GM18909 (cell line): ENCODE data around the gene NPPA.
A peak's percentile ranks its signal among the peaks of the same experiment; 100 is the strongest.
"Not testable (repeated sequence)": the region's sequence is repeated elsewhere in the genome, so short reads cannot be mapped to it uniquely, and the experiment has no call there.

Experiments
- ATAC-seq: cut with Tn5 transposase; IDR thresholded peaks from one replicate; pipeline ENCODE4 v1.9.1; 2021; ENCODE audit warnings: mild to moderate bottlenecking; ENCODE audit not compliant: unreplicated experiment, poor library complexity

The NPPA gene

GRCh38 chr1:11822091-11822490 lies 25.5 kb downstream of the NPPA start:
- ATAC-seq: no peak

DNA sequence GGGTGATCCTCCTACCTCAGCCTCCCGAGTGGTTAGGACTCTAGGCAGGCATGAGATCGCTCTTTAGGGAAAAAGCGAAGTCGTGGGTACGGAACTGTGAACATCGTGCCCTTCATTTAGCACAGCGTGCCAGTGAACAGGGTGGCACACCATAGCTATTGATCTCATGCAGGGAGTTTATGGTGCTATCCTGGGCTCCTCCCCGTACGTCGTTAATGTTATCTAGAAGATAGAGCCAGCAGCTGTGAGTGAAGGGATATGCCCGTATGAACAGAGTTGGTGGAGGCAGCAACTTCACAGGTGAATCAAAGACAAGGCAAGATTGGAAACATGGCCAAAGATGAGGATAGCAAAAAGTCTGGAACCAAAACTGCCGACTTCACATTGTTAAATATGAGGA lies 30.4 kb downstream of the NPPA start:
- no peak for ATAC-seq

DNA sequence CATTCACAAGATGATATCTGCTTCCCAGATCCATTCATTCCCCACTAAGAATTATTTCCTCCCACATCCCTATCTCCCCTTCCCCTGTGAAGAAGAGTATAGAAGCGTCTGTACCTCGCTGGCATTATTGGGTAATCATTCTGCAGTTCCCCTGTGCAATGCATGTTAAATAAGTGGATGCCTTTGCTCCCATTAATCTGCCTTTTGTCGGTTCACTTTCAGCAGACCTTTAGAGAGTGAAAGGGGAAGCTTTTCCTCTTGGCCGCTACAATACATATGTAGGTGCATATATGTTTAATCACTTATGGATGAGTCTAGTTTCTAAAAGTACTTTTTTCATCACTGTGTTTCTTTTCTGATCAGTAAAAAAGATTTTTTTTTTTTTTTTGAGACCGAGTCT lies 34.6 kb downstream of the NPPA start:
- no peak for ATAC-seq

GRCh38 chr1:11807133-11807532 lies 40.5 kb downstream of the NPPA start:
- ATAC-seq: no peak

DNA sequence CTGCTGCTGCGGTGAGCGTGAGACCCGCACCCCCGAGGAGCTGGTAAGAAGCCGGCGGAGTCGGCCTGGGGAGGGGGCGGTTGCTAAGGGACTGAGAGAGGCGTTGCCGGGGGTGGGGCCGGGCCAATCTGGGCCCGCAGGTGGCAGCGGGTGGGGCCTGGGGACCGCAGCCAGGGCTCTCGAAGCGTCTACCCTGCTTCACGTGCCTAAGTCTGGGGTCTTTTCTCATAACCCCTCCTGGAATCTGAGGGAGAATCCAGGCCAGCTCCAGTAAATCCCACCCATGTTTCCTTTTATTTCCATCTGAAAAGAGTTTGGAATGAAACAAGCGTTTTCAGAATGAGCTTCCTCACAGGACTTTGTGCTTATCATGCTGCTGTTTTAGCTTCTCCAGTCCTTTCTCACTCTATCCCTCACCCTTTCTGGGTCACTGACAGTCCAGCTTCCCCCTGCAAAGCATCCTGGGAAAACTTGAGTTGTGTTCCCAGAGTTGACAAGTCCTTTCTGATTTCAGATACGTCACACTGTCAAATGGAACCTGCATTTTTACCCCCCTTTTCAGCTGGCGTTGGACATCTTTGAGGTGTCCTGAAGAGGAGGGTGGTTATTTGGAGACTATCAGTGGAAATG lies 41.2 kb downstream of the NPPA start:
- ATAC-seq: peak; percentile 40

GRCh38 chr1:11805422-11806306 lies 41.9 kb downstream of the NPPA start, which contains the start of the genes CLCN6 and MTHFR:
TSS of gene CLCN6 (plus strand) at chr1:11806191. CDS start at chr1:11806263, 72 bp downstream.
TSS of gene MTHFR (minus strand) at chr1:11805964. CDS start at chr1:11803116, 2,848 bp downstream.
- peak; percentile 82 for ATAC-seq

GRCh38 chr1:11804666-11805421 lies 42.7 kb downstream of the NPPA start:
- no peak for ATAC-seq

DNA sequence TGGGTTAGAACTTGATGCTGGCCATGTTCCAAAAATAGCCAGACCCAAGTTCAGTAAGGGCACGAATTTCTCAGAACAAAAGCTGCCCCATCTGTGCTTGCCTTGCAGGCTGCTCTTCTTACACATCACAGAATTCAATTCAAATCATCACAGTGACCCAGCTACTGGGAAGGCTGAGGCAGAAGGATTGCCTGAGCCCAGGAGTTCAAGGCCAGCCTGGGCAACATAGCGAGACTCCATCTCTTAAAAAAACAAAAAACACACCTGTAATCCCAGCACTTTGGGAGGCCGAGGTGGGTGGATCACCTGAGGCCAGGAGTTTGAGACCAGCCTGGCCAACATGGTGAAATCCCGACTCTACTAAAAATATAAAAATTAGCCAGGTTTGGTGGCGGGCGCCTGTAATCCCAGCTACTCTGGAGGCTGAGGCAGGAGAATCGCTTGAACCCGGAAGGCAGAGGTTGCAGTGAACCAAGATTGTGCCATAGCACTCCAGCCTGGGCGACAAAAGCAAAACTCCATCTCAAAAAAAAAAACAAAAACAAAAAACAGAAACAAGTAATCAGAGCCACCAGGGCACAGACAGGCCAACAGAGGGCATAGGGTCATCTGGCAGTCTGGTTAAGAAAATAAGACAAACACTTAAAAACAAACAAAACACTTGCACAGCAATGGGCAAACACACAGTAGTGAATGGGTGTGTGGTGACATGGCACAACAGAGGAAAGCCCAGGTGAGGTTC lies 43.5 kb downstream of the NPPA start:
- ATAC-seq: not testable (repeated sequence)

DNA sequence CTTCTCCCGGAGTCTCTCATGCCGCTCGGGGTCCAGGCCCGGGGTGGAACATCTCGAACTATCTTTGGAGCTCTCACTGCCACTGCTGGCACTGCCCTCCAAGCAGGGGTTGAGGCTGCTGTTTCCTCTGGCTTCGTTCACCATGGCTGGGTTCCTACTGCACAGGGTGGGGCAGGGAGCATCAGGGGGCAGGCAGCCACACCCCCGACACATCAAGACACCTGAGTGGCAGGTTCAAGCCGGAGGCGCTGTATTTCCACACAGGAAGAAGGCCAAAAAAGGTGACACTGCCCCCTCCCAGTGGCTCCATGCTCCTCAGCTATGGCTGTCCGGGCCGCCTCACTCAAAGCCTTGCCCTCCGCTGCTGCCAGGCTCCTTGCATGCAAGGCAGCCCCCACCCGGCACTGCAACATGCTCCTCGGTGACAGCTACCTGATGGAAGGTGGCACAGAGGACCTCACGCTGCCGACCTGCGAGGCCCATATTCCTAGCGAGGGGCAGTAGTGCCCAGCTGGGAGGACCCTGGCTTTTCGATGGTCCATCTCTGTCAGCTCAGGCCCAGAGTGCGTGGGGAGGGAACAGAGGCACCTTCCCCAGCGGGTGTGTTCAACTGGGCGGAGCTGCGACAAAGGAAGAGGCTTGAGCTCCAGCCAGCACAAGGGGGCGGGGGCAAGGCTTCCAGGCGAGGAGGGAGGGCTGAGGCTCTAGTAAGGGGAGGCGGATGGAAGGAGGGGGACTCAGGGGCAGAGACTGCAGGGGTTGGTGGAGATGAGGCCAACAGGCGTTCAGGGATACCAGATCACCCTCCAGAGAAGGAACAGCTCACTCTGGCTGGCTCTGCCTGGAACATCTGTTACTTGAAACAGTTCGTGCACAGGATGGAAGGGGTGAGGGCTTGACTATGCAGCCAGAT lies 44.4 kb downstream of the NPPA start:
- no peak for ATAC-seq

DNA sequence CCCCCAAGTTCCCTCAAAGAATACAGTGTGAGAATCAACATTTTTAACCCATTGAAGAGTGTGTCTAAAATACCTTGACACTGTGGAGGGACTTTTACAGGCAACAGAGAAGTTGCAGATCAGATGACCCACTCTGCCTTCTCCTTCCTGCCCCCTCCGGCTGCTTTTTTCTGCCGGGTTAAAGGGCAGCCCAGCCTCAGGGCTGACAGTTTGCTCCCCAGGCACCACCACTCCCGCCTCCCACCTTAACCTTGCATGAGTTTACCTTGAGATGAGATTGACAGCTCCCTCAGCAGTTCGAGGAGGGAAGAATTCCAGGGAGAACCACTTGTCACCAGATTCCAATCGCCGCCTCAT lies 45.0 kb downstream of the NPPA start:
- ATAC-seq: no peak

DNA sequence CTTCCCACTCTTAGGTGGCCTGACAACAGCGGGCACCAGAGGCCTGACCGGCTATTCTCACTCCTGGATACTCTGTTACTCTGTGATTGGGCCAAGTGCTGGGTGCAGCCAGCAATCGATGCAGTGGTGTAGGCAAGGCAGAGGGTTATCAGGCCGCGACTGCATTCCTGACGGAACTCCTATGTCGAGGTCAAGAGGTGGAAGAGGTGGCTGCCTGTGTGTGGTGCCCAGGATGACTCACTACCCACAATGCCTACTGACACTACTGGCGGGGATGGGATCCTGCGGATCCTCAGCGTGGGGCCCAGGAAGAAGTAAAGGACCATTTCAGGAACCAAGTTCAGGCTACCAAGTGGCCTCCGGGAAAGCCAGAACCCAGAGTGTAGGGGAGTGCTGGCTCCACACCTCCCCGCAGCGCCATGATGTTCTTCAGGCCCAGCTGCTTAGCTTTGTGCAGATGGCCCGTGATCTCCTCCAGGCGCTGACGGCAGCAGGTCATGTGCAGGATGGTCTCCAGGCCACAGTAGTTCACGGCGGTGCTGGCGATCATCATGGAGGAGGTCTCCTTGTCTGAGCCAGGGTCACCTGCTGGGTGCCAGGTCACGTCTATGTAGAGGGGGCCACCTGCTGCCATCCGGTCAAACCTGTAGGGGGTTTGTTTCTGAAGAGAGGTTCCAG lies 46.7 kb downstream of the NPPA start:
- ATAC-seq: no peak

- ATAC-seq: no peak
These were observed 47.2 kb downstream of the NPPA start for GRCh38 chr1:11800391-11800755.

DNA sequence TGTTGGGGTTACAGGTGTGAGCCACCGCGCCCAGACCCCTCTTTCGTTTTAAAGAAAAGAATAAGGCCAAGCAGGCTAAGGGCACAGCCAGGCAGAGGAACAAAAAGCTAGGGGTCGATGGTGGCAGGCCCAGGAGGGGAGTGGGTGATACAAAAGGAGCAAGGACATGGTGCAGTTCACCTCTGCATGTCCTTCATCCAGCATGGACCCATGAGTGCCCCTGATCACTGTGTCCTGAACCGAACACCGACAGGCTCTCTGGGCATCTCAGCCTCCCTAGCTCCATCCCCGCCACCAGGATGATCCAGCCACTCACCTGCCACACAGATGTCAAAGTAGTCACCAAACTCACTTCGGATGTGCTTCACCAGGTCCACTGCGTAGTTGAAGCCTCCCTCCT lies 47.7 kb downstream of the NPPA start:
- no peak for ATAC-seq

- no peak for ATAC-seq
These were observed 48.5 kb downstream of the NPPA start for GRCh38 chr1:11799099-11799498.

GRCh38 chr1:11797525-11798216 lies 49.9 kb downstream of the NPPA start:
- ATAC-seq: no peak

DNA sequence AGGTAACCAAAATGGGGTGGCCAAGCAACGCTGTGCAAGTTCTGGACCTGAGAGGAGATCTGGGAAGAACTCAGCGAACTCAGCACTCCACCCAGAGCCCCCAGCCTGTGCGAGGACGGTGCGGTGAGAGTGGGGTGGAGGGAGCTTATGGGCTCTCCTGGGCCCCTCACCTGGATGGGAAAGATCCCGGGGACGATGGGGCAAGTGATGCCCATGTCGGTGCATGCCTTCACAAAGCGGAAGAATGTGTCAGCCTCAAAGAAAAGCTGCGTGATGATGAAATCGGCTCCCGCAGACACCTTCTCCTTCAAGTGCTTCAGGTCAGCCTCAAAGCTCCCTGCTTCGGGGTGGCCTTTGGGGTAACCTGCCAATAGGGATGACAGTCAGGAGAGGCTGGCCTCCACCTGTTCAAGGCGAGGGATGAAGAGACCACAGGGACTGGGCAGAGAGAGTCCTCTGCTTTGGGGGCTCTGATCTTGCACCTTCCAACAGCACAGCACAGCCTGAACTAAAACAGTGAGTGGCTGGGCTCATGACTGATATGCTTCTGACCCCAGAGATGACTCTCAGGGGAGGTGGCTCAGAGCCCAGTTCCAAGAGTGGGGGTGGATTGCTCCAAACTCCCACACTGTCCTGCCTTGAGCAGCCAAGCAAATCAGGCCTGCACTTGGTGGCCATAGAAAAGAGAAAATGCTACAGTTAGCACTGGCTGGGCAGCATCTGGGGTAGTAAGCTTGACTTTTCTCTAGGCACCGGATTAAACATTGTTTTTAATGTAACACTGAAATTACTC lies 51.4 kb downstream of the NPPA start:
- ATAC-seq: no peak
